ENCODE results near the gene PCSK6. TPM values are rescaled to one million over a fixed set of nuclear protein-coding genes. Genes with fewer than 3 reads are reported as not detected.

Gene PCSK6
- total and polyA plus RNA-seq, 2 of the 8 experiments (the other 6 are each of a cell fraction or from before 2014, with no cell fraction given), result 1.9 to 4.0 TPM

GRCh38 chr15:101357333-101357732, 132.2 kb downstream of the PCSK6 start:
- 0 out of 2 replicates have a peak overlapping the region, but pooled peaks have one; percentile 24 for H2BK5ac ChIP-seq (ENCODE audit: low read depth, low read length)
- no peak overlapping the region for H2BK15ac ChIP-seq (ENCODE audit: low read length)
- no peak for TF ChIP-seq FOSL1 (IDR thresholded peaks at IDR 0.05; ENCODE audit: insufficient read depth, low read depth, low read length)
- TF ChIP-seq CTCF (IDR thresholded peaks at IDR 0.05; ENCODE audit: control extremely low read depth in 1 of 3, insufficient read depth in 1 of 3, low read depth in 1 of 3, low read length in 3 of 3), result peak in 1 of 3 experiments; percentile 16; a peak in 2 of 4 replicates
- peak; percentile 21 to 43; a peak in 3 of 4 replicates for TF ChIP-seq RAD21 (IDR thresholded peaks at IDR 0.05 in 1 of 2, conservative IDR thresholded peaks at IDR 0.05 in 1 of 2; ENCODE audit: low read depth in 2 of 2, low read length in 2 of 2)
- no peak for TF ChIP-seq PHF8 (conservative IDR thresholded peaks at IDR 0.05; ENCODE audit: low read depth, low read length)
- no peak for TF ChIP-seq SRF (IDR thresholded peaks at IDR 0.05; ENCODE audit: low read depth, low read length)
- H2BK120ac ChIP-seq (replicated peaks; ENCODE audit: low read depth, low read length), result no peak overlapping the region
- H4K8ac ChIP-seq (ENCODE audit: extremely low read depth, insufficient read depth, low read length), result peak overlapping the region; percentile 22; the same call in 1 of the 2 replicates
- no peak overlapping the region for H2BK20ac ChIP-seq (ENCODE audit: low read length)
- no peaks in the 10 kb centered on the region for H3K23me2 ChIP-seq (ENCODE audit: low read depth, low read length)
- no peak overlapping the region for H3K23ac ChIP-seq (ENCODE audit: insufficient read length)
- no peak overlapping the region for H3K9ac ChIP-seq (replicated peaks in 1 of 4; ENCODE audit: extremely low read depth in 1 of 4, low read depth in 3 of 4, low read length in 3 of 4)
- H2AFZ ChIP-seq (ENCODE audit: low read length), result no peak overlapping the region
- no peak overlapping the region for H3K27ac ChIP-seq (ENCODE audit: low read depth, low read length)
- POLR2A ChIA-PET (ENCODE audit: partially characterized antibody), result no interaction called here
- H2AK5ac ChIP-seq (ENCODE audit: low read depth, low read length), result no peak overlapping the region
- no peak overlapping the region for H3K18ac ChIP-seq (ENCODE audit: extremely low read depth, low read length)
- H4K20me1 ChIP-seq (replicated peaks in 1 of 2; ENCODE audit: control insufficient read depth in 1 of 2, insufficient read depth in 2 of 2, low read length in 2 of 2), result peaks cover 0 to 4% of the 10 kb centered on the region in 2 experiments
- FAIRE-seq, result no peak
- H3K4ac ChIP-seq (replicated peaks; ENCODE audit: insufficient read length, low read depth, low read length), result no peak overlapping the region
- no peaks in the 10 kb centered on the region for H3K36me3 ChIP-seq (ENCODE audit: control insufficient read depth in 2 of 4, insufficient read depth in 4 of 4, low read length in 3 of 4)
- no peaks in the 10 kb centered on the region; a peak in 1 of 7 replicates for H3K4me1 ChIP-seq (replicated peaks in 1 of 4; ENCODE audit: control insufficient read depth in 3 of 4, insufficient read depth in 4 of 4, low read length in 3 of 4)
- no peak overlapping the region for H4K91ac ChIP-seq (replicated peaks; ENCODE audit: insufficient read length, low read length)
- H3K4me3 ChIP-seq (ENCODE audit: extremely low read depth in 1 of 4, insufficient read depth in 2 of 4, low read depth in 3 of 4, low read length in 4 of 4), result no peak overlapping the region
- no peak overlapping the region for H3K4me2 ChIP-seq (ENCODE audit: insufficient read depth in 1 of 2, low read depth in 2 of 2, low read length in 2 of 2)
- no peaks in the 10 kb centered on the region for H3K79me1 ChIP-seq (ENCODE audit: low read depth, low read length)
- no peaks in the 10 kb centered on the region; a peak in 2 of 7 replicates for H3K27me3 ChIP-seq (replicated peaks in 1 of 4; ENCODE audit: control insufficient read depth in 3 of 4, extremely low read depth in 1 of 4, insufficient read depth in 3 of 4, low read length in 3 of 4)
- WGBS, 2 experiments (ENCODE audit: extremely low coverage in 1 of 2, insufficient coverage in 1 of 2, insufficient read length in 1 of 2, insufficient replicate concordance in 2 of 2, low coverage in 1 of 2, low lambda C conversion rate in 2 of 2, missing lambda C conversion rate in 1 of 2), result 88% methylated on average over 15 of the region's 15 CpGs; no CpG with 5 or more reads in 1 of the 2 experiments
- CTCF ChIA-PET (ENCODE audit: partially characterized antibody), result interaction anchor here (0.8 to 1.5 kb wide), 4 partner anchors 9 to 485 kb away, joined by 3 to 7 read pairs (median 4); no protein-coding TSS in a partner anchor
- H4K5ac ChIP-seq (ENCODE audit: insufficient read length, low read depth, low read length), result no peak overlapping the region
- no peak overlapping the region for H3K56ac ChIP-seq (replicated peaks; ENCODE audit: insufficient read length, low read depth, low read length)
- H2BK12ac ChIP-seq (ENCODE audit: low read depth, low read length), result no peak overlapping the region
- DNase-seq (ENCODE audit: low read depth in 1 of 2, low spot score in 2 of 2), result peak in 1 of 2 experiments; percentile 41
- no peak overlapping the region for H3K14ac ChIP-seq (ENCODE audit: insufficient read length)
- no peaks in the 10 kb centered on the region for H3K79me2 ChIP-seq (ENCODE audit: control insufficient read depth in 1 of 2, insufficient read depth in 2 of 2, low read length in 2 of 2)
- H3K9me3 ChIP-seq (ENCODE audit: insufficient read depth in 2 of 2, low read depth in 1 of 2, low read length in 1 of 2), result peaks cover 0 to 6% of the 10 kb centered on the region in 2 experiments; a peak in 1 of 4 replicates

Data from H1 (cell line).